Activated CD8-positive, alpha-beta memory T cell treated with anti-CD3 and anti-CD28 coated beads for 48 hours (primary cell): Measurements from ENCODE around the gene GPX4.
"Not testable (repeated sequence)": the region's sequence is repeated elsewhere in the genome, so short reads cannot be mapped to it uniquely, and the experiment has no call there.

Experiments used
- DNase-seq, 3 experiments: peaks; one replicate each; pipeline ENCODE4 v3.0.0-alpha.2; 2020; ENCODE audit warnings: low read depth in 2 of 3, low spot score in 2 of 3

GPX4 gene

DNA sequence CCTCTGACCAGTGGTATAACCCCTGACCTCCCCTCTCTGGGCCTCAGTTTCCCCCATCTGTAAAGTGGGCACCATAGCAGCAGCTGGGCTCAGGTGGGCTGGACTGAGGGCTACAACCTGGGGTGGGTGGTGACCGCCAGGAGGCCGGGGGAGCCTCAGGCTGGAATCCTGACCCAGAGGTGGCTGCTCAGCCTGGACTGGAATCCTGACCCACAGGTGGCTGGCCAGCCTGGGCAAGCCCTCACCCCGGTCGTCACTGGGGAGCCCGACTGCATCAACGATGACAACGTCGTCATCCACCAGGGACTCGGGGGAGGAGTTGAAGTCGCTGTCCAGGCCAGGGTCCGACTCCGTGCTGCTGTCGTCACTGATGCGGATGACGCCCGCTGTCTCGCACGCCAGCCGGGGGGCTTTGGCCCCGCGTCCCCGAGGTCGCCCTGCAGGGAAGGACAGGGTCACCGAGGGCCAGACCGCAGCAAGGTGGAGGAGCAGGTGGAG lies 10.2 kb downstream of the GPX4 start:
- DNase-seq = no peak

DNA sequence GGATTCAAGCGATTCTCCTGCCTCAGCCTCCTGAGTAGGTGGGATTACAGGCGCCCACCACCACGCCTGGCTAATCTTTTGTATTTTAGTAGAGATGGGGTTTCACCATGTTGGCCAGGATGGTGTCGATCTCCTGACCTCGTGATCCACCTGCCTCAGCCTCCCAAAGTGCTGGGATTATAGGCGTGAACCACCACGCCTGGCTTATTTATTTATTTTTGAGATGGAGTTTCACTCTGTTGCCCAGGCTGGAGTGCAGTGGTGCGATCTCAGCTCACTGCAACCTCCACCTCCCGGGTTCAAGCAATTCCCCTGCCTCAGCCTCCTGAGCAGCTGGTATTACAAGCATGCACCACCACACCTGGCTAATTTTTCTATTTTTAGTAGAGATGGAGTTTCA lies 10.9 kb downstream of the GPX4 start:
- not testable (repeated sequence) for DNase-seq

DNA sequence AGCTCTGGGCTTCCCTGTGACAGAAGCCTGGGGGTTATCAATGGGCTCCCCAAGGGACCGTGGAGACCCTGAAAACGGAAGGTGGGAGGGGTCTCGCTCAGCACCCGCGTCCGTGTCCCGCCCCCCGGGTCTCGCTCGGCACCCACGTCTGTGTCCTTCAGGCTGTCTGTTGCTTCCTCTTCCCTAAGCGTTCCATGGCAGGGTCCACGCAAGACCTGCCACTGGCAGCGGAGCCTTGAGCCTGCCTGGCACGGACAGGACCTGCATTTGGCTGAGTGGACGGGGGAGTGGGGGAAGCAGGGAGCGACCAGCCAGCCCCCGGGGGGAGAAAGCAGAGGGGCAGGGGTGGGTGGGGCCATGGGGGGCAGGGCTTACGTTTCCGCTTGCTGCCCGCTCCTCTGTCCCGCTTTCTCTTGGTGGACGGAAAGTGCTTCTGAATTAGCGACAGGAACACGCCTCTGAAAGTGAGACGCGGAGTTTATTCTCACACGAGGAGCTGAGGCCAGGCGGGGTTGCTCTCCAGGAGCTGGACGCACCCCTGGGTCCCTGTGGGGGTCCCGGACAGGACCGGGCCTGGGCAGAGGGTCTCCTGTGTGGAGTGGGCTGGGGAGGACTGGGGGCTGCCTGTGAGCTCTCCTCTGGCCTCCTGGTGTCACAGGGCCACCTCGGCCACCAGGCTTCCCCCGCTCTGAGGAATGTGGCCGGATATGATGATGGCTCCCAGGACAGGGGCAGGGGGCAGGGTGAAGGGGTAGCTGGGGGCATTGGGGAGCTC lies 12.0 kb downstream of the GPX4 start:
- no peak for DNase-seq

DNA sequence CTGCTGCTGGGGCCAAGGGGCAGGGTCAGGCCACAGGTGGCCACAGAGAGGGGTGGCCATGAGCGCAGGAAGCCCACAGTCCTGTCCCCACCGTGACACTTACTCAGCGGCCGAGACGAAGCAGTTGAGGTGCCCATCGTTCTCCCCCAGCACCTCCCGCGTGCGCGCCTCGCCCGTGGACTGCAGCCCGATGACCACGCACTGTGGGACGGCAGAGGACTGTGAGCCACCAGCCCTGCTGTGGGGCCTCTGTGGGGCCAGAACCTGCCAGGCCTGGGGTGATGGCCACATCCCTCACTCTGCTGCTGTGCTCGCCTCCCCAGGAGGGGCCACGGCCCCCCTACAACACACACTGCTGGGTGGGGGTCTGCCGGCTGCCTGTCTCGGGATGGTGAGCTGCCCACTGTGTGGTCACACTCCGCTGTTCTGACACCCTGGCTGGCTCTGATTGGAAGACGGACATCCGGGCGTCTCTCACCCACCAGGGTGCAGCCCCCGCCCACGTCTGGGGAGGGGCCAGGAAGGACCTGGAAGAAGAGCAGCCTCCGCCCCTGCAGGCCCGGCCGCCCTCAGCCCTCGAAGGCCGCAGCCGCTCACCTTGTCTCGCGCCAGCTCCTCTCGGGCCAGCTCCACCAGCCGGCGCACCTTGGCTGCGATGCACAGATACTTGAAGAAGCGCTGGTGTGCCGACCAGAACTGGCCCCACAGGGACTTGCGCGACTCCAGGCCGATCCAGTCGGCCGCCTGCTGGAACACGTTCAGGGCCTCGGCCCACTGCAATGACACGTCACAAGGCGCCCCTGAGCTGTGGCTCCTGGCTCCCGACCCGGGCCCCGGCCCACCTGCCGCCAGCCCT lies 13.2 kb downstream of the GPX4 start:
- no peak for DNase-seq

DNA sequence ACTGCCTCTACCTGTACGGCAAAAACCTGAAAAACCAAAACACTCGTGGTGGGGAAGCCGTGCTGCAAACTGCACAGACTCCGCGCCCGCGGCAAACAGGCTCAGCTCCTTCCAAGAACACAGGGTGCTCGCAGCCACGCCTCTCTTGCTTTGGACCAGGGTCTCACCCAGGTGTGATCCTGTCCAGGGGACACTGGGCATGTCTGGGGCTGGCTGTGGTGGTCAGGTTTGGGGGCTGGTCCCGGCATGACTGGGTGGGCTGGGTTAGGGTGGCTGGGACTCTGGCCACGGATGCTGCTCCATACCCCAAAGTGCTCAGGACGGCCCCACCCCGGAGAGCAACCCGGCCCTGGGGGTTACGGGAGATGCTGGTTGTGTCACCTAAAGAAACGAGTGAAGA lies 13.9 kb downstream of the GPX4 start:
- DNase-seq = no peak

DNA sequence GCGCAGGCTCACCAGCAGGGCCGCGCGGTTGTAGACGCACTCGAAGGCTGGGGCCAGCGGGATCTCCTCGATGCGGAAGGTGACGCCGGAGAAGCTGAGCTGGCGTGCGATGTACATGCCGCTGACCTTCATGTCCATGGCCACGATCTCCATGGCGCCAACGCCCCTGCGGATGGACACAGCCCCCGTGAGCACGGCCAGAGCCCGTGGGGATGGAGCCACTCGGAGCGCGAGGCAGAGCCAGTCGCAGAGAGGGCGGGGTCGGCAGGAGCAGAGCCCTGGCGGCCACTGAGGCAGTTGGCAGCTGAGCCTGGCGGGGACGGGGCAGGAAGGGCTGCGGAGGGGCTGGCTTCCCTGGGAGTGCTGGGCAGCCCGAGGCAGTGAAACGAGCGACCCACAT lies 15.2 kb downstream of the GPX4 start:
- DNase-seq = no peak

DNA sequence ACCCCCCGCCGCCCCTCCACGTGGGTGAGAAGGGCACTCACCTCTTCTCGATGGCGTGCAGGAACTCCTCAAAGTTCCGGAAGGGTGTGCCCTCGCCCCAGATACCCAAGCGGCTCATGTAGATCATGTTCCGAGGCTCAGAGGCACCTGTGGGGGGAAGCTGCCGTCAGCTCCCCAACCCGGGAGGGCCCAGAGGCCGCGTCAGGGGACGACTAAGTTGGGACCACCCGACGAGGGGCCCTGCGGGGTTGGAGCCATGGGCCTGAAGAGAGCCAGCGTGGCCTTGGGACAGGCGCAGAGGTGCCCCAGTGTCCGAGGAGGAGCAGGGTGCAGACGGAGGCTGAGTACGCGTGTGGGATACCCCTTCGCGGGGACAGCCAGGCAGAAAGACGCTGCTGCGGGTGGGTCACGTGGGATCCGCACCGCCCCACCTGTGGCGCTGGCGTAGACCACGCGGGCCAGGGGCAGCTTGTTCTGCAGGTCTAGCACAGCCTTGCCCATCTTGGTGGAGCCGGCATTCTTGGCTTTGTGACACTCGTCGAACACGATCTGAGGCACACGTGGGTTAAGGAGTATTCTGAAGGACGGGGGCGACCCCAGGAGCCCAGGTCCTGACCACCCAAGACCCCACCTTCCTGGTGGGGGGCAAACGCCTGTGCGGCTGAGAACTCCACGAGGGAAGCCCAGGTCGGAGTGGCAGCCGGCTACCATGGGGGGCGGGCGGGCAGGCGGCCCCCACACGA lies 15.9 kb downstream of the GPX4 start:
- no peak for DNase-seq

DNA sequence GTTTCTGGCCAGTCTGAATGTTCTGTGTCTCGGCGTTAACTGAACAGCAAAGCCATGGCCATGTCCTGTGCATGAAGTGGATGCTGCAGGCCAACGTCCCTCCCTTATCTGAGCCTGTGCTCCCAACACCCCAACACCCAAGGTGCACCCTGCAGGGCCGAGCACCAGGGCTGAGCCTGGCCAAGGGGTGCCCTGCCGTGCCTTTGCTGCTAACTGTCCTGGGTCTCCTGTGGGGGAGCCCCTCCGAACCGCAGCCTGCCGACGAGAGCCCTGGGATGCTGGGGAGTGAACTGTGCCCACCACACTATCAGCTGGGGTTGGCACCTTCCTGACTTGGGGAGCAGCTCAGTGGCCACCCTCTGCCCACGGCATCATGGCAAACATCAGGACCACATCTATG lies 17.6 kb downstream of the GPX4 start:
- no peak for DNase-seq

DNA sequence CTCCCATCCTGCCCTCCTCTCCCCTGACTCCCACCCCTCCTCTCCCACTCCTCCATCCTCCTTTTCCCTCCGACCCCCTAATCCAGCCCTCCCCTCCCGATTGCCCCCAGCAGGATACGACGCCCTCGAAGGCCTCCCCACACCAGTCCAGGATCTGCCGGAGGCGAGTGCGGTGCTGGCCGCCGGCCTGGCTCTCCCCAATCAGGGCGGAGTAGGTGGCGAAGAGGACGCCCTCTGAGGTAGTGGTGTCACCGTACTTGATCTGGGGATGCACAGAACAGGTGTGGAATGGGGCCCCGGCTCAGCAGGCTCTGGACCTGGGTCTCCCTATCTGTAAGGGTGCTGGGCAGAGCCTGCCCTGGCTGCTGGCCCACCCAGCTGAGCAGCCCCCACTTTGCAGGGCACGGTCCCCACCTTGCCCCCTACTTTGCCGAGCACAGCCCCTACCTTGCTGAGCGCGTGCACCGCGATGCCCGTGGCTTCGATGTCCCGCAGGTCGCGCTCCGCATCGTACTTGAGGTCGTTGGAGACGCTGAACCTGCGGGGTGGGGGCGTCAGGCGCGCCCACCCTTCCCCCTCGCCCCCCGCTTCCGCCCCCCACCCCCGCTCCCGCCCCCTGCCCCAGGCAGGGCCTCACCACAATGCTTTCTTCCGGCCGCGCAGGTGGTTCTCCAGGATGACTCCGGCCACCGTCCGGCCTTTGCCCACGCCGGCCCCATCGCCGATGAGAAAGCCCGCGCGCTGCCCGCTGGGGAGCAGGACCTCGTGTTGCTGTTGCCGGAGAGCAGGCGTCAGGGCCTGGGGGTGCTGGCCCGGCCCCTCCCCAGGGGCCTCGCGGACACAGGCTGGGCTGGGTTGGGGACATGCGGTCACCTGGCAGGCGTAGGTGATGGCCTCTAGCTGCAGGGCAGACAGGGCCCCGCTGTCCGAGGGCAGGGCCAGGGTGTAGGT lies 18.5 kb downstream of the GPX4 start:
- no peak for DNase-seq

DNA sequence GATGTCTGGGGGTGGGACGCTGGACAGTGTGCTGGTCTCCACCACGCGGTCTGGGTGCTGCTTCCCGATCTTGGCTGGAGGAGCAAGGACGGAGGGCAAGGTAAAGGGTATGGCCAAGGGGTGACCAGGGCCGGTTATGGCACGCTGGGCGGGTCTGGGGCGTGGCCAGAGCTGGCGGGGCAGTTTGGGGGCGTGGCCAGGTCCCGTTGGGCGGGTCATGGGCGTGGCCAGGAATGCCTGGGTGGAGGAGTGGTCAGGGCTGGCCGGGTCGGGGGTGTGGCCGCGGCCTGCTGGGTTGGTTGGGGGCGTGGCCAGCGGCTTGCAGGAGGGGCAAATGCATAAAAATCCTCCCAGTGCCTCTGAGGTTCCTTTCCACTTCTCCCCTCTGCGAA lies 19.2 kb downstream of the GPX4 start:
- DNase-seq = peak; percentile 41 to 76 (median 44)

DNA sequence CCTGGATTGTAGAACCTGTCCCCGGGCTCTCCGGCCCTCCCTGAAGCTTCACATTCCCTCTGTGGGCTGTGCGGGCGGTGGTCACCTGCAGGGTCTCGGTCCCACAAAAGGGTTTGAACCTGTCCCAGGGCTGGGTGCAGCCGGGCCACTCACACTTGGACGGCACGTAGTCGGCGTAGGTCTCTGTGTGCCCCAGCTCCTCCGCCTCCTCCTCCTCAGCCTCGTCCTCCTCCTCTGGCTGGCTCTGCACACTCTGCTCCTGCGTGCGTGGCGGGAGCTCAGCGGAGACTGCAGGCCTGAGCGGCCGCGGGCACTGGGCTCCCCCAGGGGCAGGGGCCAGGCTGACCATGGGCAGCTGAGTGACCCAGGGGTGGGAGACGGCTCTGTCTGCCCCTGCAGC lies 19.6 kb downstream of the GPX4 start:
- no peak for DNase-seq

DNA sequence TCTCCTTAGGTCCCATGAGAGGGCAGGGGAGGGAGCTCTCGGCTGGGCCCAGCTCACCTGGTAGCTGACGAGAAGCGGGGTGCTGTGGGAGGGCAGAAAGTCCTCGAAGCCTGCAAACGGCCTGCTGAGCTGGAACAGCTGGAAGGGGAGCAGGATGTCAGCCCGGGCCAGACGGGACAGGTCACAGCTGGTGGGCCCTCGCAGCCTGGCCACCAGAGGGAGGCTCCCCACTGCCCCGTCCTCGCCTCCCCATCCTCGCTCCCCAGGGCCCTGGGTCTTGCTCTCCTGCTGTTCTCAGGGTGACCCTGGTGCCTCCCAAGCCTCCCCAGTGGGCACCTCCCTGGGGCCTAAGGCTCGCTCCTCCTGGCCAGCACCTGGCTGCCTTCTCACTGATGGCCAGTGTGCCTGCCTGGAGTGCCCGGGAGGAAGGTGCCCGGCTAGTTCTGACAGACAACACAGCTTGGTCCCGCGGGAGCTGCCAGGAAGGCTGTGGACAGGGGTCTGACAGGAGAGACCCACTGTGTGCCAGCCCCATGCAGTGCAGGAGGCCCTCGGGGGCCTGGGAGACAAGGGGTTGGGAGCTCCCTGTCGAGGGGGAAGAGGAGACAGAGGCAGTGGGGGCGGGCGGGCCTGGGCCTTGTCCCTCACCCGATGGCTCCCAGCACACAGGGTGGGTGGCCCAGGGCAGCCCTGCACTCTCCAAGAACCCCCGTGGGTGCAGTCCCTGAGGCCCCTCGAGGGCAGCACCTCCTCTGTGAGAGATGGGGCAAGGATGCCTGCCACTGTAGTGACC lies 20.3 kb downstream of the GPX4 start:
- no peak for DNase-seq

DNA sequence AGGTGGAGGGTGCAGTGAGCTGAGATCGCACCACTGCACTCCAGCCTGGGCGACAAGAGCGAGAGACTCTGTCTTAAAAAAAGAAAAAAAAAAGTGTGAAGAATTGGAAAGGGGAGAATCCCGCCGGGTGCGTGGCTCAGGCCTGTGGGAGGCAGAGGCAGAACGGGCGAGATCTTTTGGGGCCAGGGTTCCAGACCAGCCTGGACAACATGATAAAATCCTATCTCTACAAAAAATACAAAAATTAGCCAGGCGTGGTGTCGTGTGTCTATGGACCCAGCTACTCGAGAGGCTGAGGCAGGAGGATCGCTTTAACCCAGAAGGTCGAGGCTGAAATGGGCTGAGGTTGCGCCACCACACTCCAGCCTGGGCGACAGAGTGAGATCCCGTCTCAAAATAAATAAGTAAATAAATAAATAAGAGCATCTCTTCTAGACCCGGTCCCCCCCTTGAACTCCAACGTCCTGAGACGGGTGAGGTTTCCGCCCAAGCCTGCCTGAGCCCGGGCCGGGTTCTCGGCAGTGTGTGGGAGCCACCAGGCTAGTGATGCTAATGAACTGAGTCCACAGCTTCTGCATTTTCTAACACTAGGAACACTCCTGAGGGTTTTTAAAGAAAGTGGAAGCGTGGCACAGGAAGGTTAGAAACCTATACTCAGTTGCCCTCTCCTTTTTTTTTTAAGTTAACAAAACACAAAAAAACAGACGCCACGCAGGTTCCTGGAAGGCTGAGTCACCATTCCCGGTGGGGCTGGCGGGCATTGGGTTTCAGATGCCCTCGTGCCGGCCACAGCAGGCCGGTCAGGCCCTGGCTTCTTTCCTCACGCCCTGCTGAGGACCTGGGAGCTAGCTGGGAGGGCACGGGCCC lies 22.0 kb downstream of the GPX4 start:
- no peak for DNase-seq

DNA sequence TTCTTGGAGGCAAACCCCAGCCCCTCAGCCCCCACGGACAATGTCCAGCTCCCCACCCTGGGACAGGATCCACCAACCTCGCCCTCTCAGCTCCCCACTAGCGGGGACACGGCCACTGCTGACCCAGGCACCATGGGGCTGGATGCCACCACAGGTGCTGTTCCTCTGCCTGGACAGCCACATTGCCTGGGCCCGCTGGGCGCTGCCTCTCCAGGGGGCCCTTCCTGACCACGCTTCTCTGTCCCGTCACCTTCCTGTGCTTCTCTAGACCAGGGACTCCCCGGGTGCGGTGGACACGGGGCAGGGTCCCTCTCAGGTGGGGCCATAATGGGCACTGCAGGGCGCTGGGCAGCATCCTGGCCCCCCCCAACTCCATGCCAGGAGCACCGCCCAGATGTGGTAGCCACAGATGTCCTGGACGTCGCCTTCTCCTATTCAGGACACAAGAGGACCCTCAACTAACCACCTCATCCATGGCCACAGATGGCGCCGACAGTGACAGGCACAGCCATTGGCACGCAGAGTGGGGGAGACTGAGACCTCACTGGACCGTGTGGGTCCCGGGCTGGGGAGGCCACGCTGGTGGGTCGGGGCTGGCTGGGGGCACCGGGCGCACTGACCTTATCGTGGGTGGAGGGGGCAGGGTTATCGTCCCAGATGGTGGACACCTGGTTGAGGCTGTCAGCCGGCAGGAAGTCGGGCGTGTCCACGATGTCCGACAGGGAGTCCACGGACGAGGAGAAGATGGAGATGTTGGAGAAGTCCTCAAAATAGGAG lies 23.4 kb downstream of the GPX4 start:
- no peak for DNase-seq

DNA sequence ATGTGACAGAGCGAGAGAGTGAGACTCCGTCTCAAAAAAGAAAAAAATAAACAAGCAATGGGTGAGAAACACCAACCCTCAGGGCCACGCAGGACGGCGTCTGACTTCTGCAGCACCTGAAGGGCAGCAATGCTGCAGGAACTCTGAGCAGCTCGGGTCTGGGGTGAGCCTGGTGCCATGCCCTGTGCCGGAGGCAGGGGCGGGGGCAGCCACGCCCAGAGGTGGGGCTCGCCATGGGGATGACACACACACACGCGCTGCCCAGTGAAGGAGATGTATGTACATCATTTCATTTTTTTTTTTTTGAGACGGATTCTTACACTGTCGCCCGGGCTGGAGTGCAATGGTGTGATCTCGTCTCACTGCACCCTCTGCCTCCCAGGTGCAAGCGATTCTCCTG lies 24.3 kb downstream of the GPX4 start:
- DNase-seq = no peak

DNA sequence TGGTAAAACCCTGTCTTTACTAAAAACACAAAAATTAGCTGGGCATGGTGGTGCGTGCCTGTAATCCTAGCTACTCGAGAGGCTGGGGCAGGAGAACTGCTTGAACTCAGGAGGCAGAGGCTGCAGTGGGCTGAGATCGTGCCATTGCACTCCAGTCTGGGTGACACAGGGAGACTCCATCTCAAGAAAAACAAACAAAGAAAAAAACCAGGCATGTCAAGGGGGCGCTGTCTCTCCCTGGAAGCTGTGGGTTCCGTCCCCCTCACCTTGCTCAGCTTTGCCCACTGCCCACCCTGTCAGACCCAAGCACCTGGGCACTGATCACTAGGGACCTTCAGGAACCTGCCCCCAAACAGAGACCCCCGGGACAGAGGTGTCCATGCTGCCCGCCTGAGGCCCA lies 25.3 kb downstream of the GPX4 start:
- not testable (repeated sequence) for DNase-seq

DNA sequence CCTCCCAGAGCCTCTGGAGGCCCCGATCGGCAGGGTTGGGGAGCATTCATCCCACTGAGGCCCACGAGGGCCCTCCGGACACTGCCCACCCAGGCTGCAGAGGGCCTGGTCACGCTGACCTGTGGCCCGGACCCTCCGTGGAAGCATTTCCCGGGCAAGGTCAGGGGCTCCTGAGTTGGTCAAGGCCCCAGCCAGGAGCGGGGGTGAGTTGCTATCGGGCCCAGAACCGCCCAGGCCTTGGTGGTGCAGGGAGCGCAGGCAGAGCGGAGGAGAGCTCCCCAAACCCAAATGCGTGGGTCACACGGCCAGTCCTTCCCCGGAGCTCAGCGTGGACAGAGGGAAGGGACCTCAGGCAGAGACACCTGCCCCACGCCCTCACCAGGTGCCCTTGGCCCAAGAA lies 25.7 kb downstream of the GPX4 start:
- DNase-seq = no peak
